Measurements from ENCODE around the gene GNAI2.

The GNAI2 gene

GRCh38 chr3:50194903-50195500 lies 41.0 kb upstream of the GNAI2 start:
- peaks cover 59% of the 10 kb centered on the region for H3K27me3 ChIP-seq (replicated peaks; ENCODE audit: control insufficient read depth, insufficient read depth, low read length)
- H3K36me3 ChIP-seq (ENCODE audit: control insufficient read depth, insufficient read depth, low read length, severe bottlenecking): no peaks in the 10 kb centered on the region
- H3K9me3 ChIP-seq (ENCODE audit: control insufficient read depth, low read length): no peaks in the 10 kb centered on the region
- H3K4me3 ChIP-seq (ENCODE audit: low read length): no peak overlapping the region
- H3K4me1 ChIP-seq (ENCODE audit: control insufficient read depth, insufficient read depth, low read length): peaks cover 2% of the 10 kb centered on the region
- peak; percentile 16 for DNase-seq (ENCODE audit: low read depth)
- H3K9ac ChIP-seq (ENCODE audit: low read length): no peak overlapping the region

GRCh38 chr3:50195501-50196252 lies 40.3 kb upstream of the GNAI2 start:
- H3K9me3 ChIP-seq (ENCODE audit: control insufficient read depth, low read length): no peaks in the 10 kb centered on the region
- H3K9ac ChIP-seq (ENCODE audit: low read length): no peak overlapping the region
- no peak for DNase-seq (ENCODE audit: low read depth)
- peaks cover 2% of the 10 kb centered on the region for H3K4me1 ChIP-seq (ENCODE audit: control insufficient read depth, insufficient read depth, low read length)
- no peaks in the 10 kb centered on the region for H3K36me3 ChIP-seq (ENCODE audit: control insufficient read depth, insufficient read depth, low read length, severe bottlenecking)
- H3K4me3 ChIP-seq (ENCODE audit: low read length): no peak overlapping the region
- H3K27me3 ChIP-seq (replicated peaks; ENCODE audit: control insufficient read depth, insufficient read depth, low read length): peaks cover 60% of the 10 kb centered on the region

GRCh38 chr3:50196253-50196801 lies 39.7 kb upstream of the GNAI2 start:
- H3K9me3 ChIP-seq (ENCODE audit: control insufficient read depth, low read length): no peaks in the 10 kb centered on the region
- no peak overlapping the region for H3K9ac ChIP-seq (ENCODE audit: low read length)
- no peaks in the 10 kb centered on the region for H3K36me3 ChIP-seq (ENCODE audit: control insufficient read depth, insufficient read depth, low read length, severe bottlenecking)
- no peak for DNase-seq (ENCODE audit: low read depth)
- H3K4me1 ChIP-seq (ENCODE audit: control insufficient read depth, insufficient read depth, low read length): peaks cover 2% of the 10 kb centered on the region
- H3K27me3 ChIP-seq (replicated peaks; ENCODE audit: control insufficient read depth, insufficient read depth, low read length): peaks cover 65% of the 10 kb centered on the region
- H3K4me3 ChIP-seq (ENCODE audit: low read length): no peak overlapping the region

GRCh38 chr3:50201573-50202315 lies 34.3 kb upstream of the GNAI2 start:
- no peaks in the 10 kb centered on the region for H3K36me3 ChIP-seq (ENCODE audit: control insufficient read depth, insufficient read depth, low read length, severe bottlenecking)
- no peak for DNase-seq (ENCODE audit: low read depth)
- H3K4me3 ChIP-seq (ENCODE audit: low read length): no peak overlapping the region
- no peaks in the 10 kb centered on the region for H3K4me1 ChIP-seq (ENCODE audit: control insufficient read depth, insufficient read depth, low read length)
- H3K27me3 ChIP-seq (replicated peaks; ENCODE audit: control insufficient read depth, insufficient read depth, low read length): peaks cover 62% of the 10 kb centered on the region
- H3K9me3 ChIP-seq (ENCODE audit: control insufficient read depth, low read length): no peaks in the 10 kb centered on the region
- H3K9ac ChIP-seq (ENCODE audit: low read length): no peak overlapping the region

GRCh38 chr3:50202353-50203112 lies 33.5 kb upstream of the GNAI2 start:
- H3K9ac ChIP-seq (ENCODE audit: low read length): no peak overlapping the region
- H3K27me3 ChIP-seq (replicated peaks; ENCODE audit: control insufficient read depth, insufficient read depth, low read length): peaks cover 57% of the 10 kb centered on the region
- no peaks in the 10 kb centered on the region for H3K4me1 ChIP-seq (ENCODE audit: control insufficient read depth, insufficient read depth, low read length)
- DNase-seq (ENCODE audit: low read depth): no peak
- H3K4me3 ChIP-seq (ENCODE audit: low read length): no peak overlapping the region
- H3K36me3 ChIP-seq (ENCODE audit: control insufficient read depth, insufficient read depth, low read length, severe bottlenecking): no peaks in the 10 kb centered on the region
- no peaks in the 10 kb centered on the region for H3K9me3 ChIP-seq (ENCODE audit: control insufficient read depth, low read length)

GRCh38 chr3:50203113-50203808 lies 32.7 kb upstream of the GNAI2 start:
- no peak overlapping the region for H3K4me3 ChIP-seq (ENCODE audit: low read length)
- no peaks in the 10 kb centered on the region for H3K4me1 ChIP-seq (ENCODE audit: control insufficient read depth, insufficient read depth, low read length)
- no peak overlapping the region for H3K9ac ChIP-seq (ENCODE audit: low read length)
- DNase-seq (ENCODE audit: low read depth): no peak
- no peaks in the 10 kb centered on the region for H3K36me3 ChIP-seq (ENCODE audit: control insufficient read depth, insufficient read depth, low read length, severe bottlenecking)
- no peaks in the 10 kb centered on the region for H3K9me3 ChIP-seq (ENCODE audit: control insufficient read depth, low read length)
- peaks cover 57% of the 10 kb centered on the region for H3K27me3 ChIP-seq (replicated peaks; ENCODE audit: control insufficient read depth, insufficient read depth, low read length)

- no peak overlapping the region for H3K4me3 ChIP-seq (ENCODE audit: low read length)
- H3K9me3 ChIP-seq (ENCODE audit: control insufficient read depth, low read length): no peaks in the 10 kb centered on the region
- no peak overlapping the region for H3K9ac ChIP-seq (ENCODE audit: low read length)
- peaks cover 56% of the 10 kb centered on the region for H3K27me3 ChIP-seq (replicated peaks; ENCODE audit: control insufficient read depth, insufficient read depth, low read length)
- DNase-seq (ENCODE audit: low read depth): no peak
- no peaks in the 10 kb centered on the region for H3K4me1 ChIP-seq (ENCODE audit: control insufficient read depth, insufficient read depth, low read length)
- no peaks in the 10 kb centered on the region for H3K36me3 ChIP-seq (ENCODE audit: control insufficient read depth, insufficient read depth, low read length, severe bottlenecking)
Observed at GRCh38 chr3:50203809-50204803, 31.9 kb upstream of the GNAI2 start.

GRCh38 chr3:50204804-50205412 lies 31.1 kb upstream of the GNAI2 start, which contains the start of gene SLC38A3:
TSS of gene SLC38A3 (plus strand) at chr3:50205271. CDS start at chr3:50214200, 8,929 bp downstream.
- Histone ChIP-seq H3K4me1 (ENCODE audit: control insufficient read depth, insufficient read depth, low read length) (no peaks in the 10 kb centered on the region), H3K4me3 (ENCODE audit: low read length) (no peak within 1 kb of the TSS), H3K27me3 (replicated peaks; ENCODE audit: control insufficient read depth, insufficient read depth, low read length) (peaks cover 54% of the 10 kb centered on the region), H3K9me3 (ENCODE audit: control insufficient read depth, low read length) (no peaks in the 10 kb centered on the region), H3K36me3 (ENCODE audit: control insufficient read depth, insufficient read depth, low read length, severe bottlenecking) (no peaks in the 10 kb centered on the region), H3K9ac (ENCODE audit: low read length) (no peak within 1 kb of the TSS)
- DNase-seq (ENCODE audit: low read depth): peak; percentile 55

GRCh38 chr3:50205413-50206276 lies 30.4 kb upstream of the GNAI2 start:
- peak; percentile 21 for DNase-seq (ENCODE audit: low read depth)
- Histone ChIP-seq H3K9me3 (ENCODE audit: control insufficient read depth, low read length) (no peaks in the 10 kb centered on the region), H3K9ac (ENCODE audit: low read length) (no peak overlapping the region), H3K27me3 (replicated peaks; ENCODE audit: control insufficient read depth, insufficient read depth, low read length) (peaks cover 53% of the 10 kb centered on the region), H3K4me3 (ENCODE audit: low read length) (no peak overlapping the region), H3K36me3 (ENCODE audit: control insufficient read depth, insufficient read depth, low read length, severe bottlenecking) (no peaks in the 10 kb centered on the region), H3K4me1 (ENCODE audit: control insufficient read depth, insufficient read depth, low read length) (no peaks in the 10 kb centered on the region)

Measured in adipocyte (in vitro differentiated cells).